Calu3 (cell line): ENCODE results near the gene MTMR1. TPM values are rescaled to one million over a fixed set of nuclear protein-coding genes. Genes with fewer than 3 reads are reported as not detected.

Source experiments
- BruUV-seq: library from RNA; stranded (reverse); fragments of 400-500 nt; replicated peaks from 2 replicates; lab custom pipeline; 2021; lab: Mats Ljungman, UMichigan
- CTCF ChIA-PET: fragments of 300-600 bp; sonication (Branson Sonifier 250); formaldehyde crosslinking; loops from one replicate; lab custom pipeline; 2022; ENCODE audit warnings: antibody characterized with exemption; lab: Charles Lee
- DNase-seq: peaks from one replicate; pipeline ENCODE4 v3.0.0; 2022
- H3K27ac Mint-ChIP-seq: one replicate; pipeline ENCODE4 v1.8.0; 2022; ENCODE audit warnings: mixed read lengths; ENCODE audit not compliant: unreplicated experiment
- H3K27me3 Mint-ChIP-seq: one replicate; pipeline ENCODE4 v1.8.0; 2022; ENCODE audit warnings: mixed read lengths; ENCODE audit not compliant: unreplicated experiment
- H3K36me3 Mint-ChIP-seq: one replicate; pipeline ENCODE4 v1.8.0; 2022; ENCODE audit warnings: mild to moderate bottlenecking, moderate library complexity, mixed read lengths; ENCODE audit not compliant: insufficient read depth, unreplicated experiment
- H3K4me1 Mint-ChIP-seq: one replicate; pipeline ENCODE4 v1.8.0; 2022; ENCODE audit warnings: mild to moderate bottlenecking, low read depth, mixed read lengths; ENCODE audit not compliant: unreplicated experiment
- H3K4me3 Mint-ChIP-seq: one replicate; pipeline ENCODE4 v1.8.0; 2022; ENCODE audit warnings: mild to moderate bottlenecking, low read depth, moderate library complexity, mixed read lengths; ENCODE audit not compliant: unreplicated experiment
- H3K9me3 Mint-ChIP-seq: one replicate; pipeline ENCODE4 v1.8.0; 2022; ENCODE audit warnings: low read depth, mixed read lengths; ENCODE audit not compliant: unreplicated experiment
- CTCF ChIP-seq: fragments of 200-600 bp; IDR thresholded peaks from one replicate; pipeline ENCODE4 v1.8.0; 2022; ENCODE audit warnings: antibody characterized with exemption; ENCODE audit not compliant: unreplicated experiment
- intact Hi-C: fragments of 100-400 bp; cut with micrococcal nuclease; formaldehyde crosslinking; loops from one replicate; pipeline ENCODE4 v1.10.0; 2022; ENCODE audit not compliant: unreplicated experiment
- total RNA-seq: library from RNA; stranded (reverse); gene quantifications from 2 replicates; pipeline ENCODE4 v1.2.3, GENCODE V29; 2022

Gene MTMR1
- total RNA-seq, 1 experiment from 2014 or later = 49.1 TPM

GRCh38 chrX:150792949-150793527, 99.8 kb downstream of the MTMR1 start:
- Mint-ChIP-seq H3K36me3 (no peaks in the 10 kb centered on the region), H3K4me1 (no peaks in the 10 kb centered on the region), H3K4me3 (no peak overlapping the region), H3K9me3 (no peaks in the 10 kb centered on the region), H3K27ac (no peak overlapping the region), H3K27me3 (no peaks in the 10 kb centered on the region)
- DNase-seq = no peak
- CTCF ChIA-PET = no interaction called here
- TF ChIP-seq CTCF = no peak
- no TSS peak for BruUV-seq
- intact Hi-C loops = no loop called here

GRCh38 chrX:150805736-150806135, 112.5 kb downstream of the MTMR1 start:
- H3K27me3 Mint-ChIP-seq = no peaks in the 10 kb centered on the region
- H3K36me3 Mint-ChIP-seq = no peaks in the 10 kb centered on the region
- no peak overlapping the region for H3K4me3 Mint-ChIP-seq
- CTCF ChIA-PET = no interaction called here
- no peak overlapping the region for H3K27ac Mint-ChIP-seq
- BruUV-seq = no TSS peak
- H3K4me1 Mint-ChIP-seq = no peaks in the 10 kb centered on the region
- no peak for TF ChIP-seq CTCF
- peaks cover 4% of the 10 kb centered on the region for H3K9me3 Mint-ChIP-seq
- DNase-seq = no peak
- intact Hi-C loops = no loop called here

- Mint-ChIP-seq H3K27me3 (no peaks in the 10 kb centered on the region), H3K9me3 (peaks cover 4% of the 10 kb centered on the region)
- CTCF ChIA-PET = no interaction called here
Measured at GRCh38 chrX:150806827-150807226, 113.6 kb downstream of the MTMR1 start.

GRCh38 chrX:150813922-150814321, 120.7 kb downstream of the MTMR1 start:
- Mint-ChIP-seq H3K27ac (no peak overlapping the region), H3K27me3 (no peaks in the 10 kb centered on the region), H3K4me3 (no peak overlapping the region), H3K36me3 (no peaks in the 10 kb centered on the region), H3K9me3 (no peaks in the 10 kb centered on the region), H3K4me1 (no peaks in the 10 kb centered on the region)
- BruUV-seq = no TSS peak
- no peak for TF ChIP-seq CTCF
- no peak for DNase-seq
- CTCF ChIA-PET = no interaction called here
- intact Hi-C loops = no loop called here

More at GRCh38 chrX:150806827-150807226, 113.6 kb downstream of the MTMR1 start:
- Mint-ChIP-seq H3K36me3 (no peaks in the 10 kb centered on the region), H3K27ac (no peak overlapping the region), H3K4me1 (no peaks in the 10 kb centered on the region), H3K4me3 (no peak overlapping the region)
- intact Hi-C loops = no loop called here
- no peak for DNase-seq
- no peak for TF ChIP-seq CTCF
- no TSS peak for BruUV-seq

Other genes with a start within 250 kb of the MTMR1 start
- gene MTM1, start 124.8 kb upstream of the MTMR1 start, total RNA-seq = 12.7 and 13.2 TPM in 2 replicates
- 21.1 and 21.9 TPM in 2 replicates for gene CD99L2, start 205.3 kb downstream of the MTMR1 start, total RNA-seq